ENCODE data around the gene THSD4.

Gene THSD4

GRCh38 chr15:71380345-71380744 is 265.1 kb downstream of the THSD4 start:
- H3K27me3 Mint-ChIP-seq, result peaks cover 21 to 25% of the 10 kb centered on the region in 2 donors
- H3K27ac Mint-ChIP-seq, result no peak overlapping the region
- H3K4me1 Mint-ChIP-seq, result no peaks in the 10 kb centered on the region
- no peaks in the 10 kb centered on the region for H3K9me3 Mint-ChIP-seq
- H3K4me3 Mint-ChIP-seq, result no peak overlapping the region
- DNase-seq (no peak), ATAC-seq (replicated peaks) (no peak)
- no peaks in the 10 kb centered on the region for H3K36me3 Mint-ChIP-seq

- no peak for DNase-seq
- ATAC-seq (replicated peaks), result no peak
- Mint-ChIP-seq H3K27me3 (peaks cover 18 to 40% of the 10 kb centered on the region in 2 donors), H3K27ac (no peak overlapping the region), H3K4me3 (no peak overlapping the region), H3K36me3 (peaks cover 0 to 3% of the 10 kb centered on the region in 2 donors), H3K9me3 (peaks cover 6 to 8% of the 10 kb centered on the region in 2 donors), H3K4me1 (no peaks in the 10 kb centered on the region)
These were observed 269.2 kb downstream of the THSD4 start for GRCh38 chr15:71384501-71384900.

GRCh38 chr15:71385026-71385425 is 269.8 kb downstream of the THSD4 start:
- peaks cover 0 to 3% of the 10 kb centered on the region in 2 donors for H3K36me3 Mint-ChIP-seq
- H3K27me3 Mint-ChIP-seq, result peaks cover 18 to 40% of the 10 kb centered on the region in 2 donors
- DNase-seq (no peak), ATAC-seq (replicated peaks) (no peak)
- no peaks in the 10 kb centered on the region for H3K4me1 Mint-ChIP-seq
- H3K27ac Mint-ChIP-seq, result no peak overlapping the region
- no peak overlapping the region for H3K4me3 Mint-ChIP-seq
- H3K9me3 Mint-ChIP-seq, result peaks cover 6 to 8% of the 10 kb centered on the region in 2 donors

GRCh38 chr15:71385457-71385856 is 270.2 kb downstream of the THSD4 start:
- no peak for DNase-seq
- no peak for ATAC-seq (replicated peaks)
- H3K4me1 Mint-ChIP-seq, result no peaks in the 10 kb centered on the region
- no peak overlapping the region for H3K27ac Mint-ChIP-seq
- no peak overlapping the region for H3K4me3 Mint-ChIP-seq
- H3K9me3 Mint-ChIP-seq, result peaks cover 6 to 8% of the 10 kb centered on the region in 2 donors
- peaks cover 18 to 40% of the 10 kb centered on the region in 2 donors for H3K27me3 Mint-ChIP-seq
- H3K36me3 Mint-ChIP-seq, result peaks cover 0 to 3% of the 10 kb centered on the region in 2 donors

GRCh38 chr15:71386005-71386404 is 270.7 kb downstream of the THSD4 start:
- DNase-seq (no peak), ATAC-seq (replicated peaks) (no peak)
- peaks cover 6 to 8% of the 10 kb centered on the region in 2 donors for H3K9me3 Mint-ChIP-seq
- H3K27me3 Mint-ChIP-seq, result peaks cover 18 to 40% of the 10 kb centered on the region in 2 donors
- peaks cover 0 to 3% of the 10 kb centered on the region in 2 donors for H3K36me3 Mint-ChIP-seq
- H3K27ac Mint-ChIP-seq, result no peak overlapping the region
- no peaks in the 10 kb centered on the region for H3K4me1 Mint-ChIP-seq
- no peak overlapping the region for H3K4me3 Mint-ChIP-seq

- H3K36me3 Mint-ChIP-seq, result peaks cover 0 to 3% of the 10 kb centered on the region in 2 donors
- H3K4me3 Mint-ChIP-seq, result no peak overlapping the region
- no peak for ATAC-seq (replicated peaks)
- no peaks in the 10 kb centered on the region for H3K4me1 Mint-ChIP-seq
- peaks cover 9% of the 10 kb centered on the region in 2 donors for H3K9me3 Mint-ChIP-seq
- peaks cover 22 to 46% of the 10 kb centered on the region in 2 donors for H3K27me3 Mint-ChIP-seq
- no peak overlapping the region for H3K27ac Mint-ChIP-seq
- DNase-seq, result no peak
These were observed 271.4 kb downstream of the THSD4 start for GRCh38 chr15:71386448-71387236.

- ATAC-seq (replicated peaks) (no peak), DNase-seq (no peak)
- peaks cover 9% of the 10 kb centered on the region in 2 donors for H3K9me3 Mint-ChIP-seq
- no peak overlapping the region for H3K27ac Mint-ChIP-seq
- no peaks in the 10 kb centered on the region for H3K4me1 Mint-ChIP-seq
- H3K36me3 Mint-ChIP-seq, result peaks cover 0 to 3% of the 10 kb centered on the region in 2 donors
- no peak overlapping the region for H3K4me3 Mint-ChIP-seq
- H3K27me3 Mint-ChIP-seq, result peaks cover 26 to 51% of the 10 kb centered on the region in 2 donors
These were observed 272.5 kb downstream of the THSD4 start for GRCh38 chr15:71387810-71388209.

- peaks cover 0 to 3% of the 10 kb centered on the region in 2 donors for H3K36me3 Mint-ChIP-seq
- H3K27ac Mint-ChIP-seq, result no peak overlapping the region
- peaks cover 38 to 52% of the 10 kb centered on the region in 2 donors for H3K27me3 Mint-ChIP-seq
- H3K4me1 Mint-ChIP-seq, result no peaks in the 10 kb centered on the region
- peaks cover 9% of the 10 kb centered on the region in 2 donors for H3K9me3 Mint-ChIP-seq
- no peak overlapping the region for H3K4me3 Mint-ChIP-seq
- ATAC-seq (replicated peaks), result no peak
- DNase-seq, result no peak
These were observed 274.8 kb downstream of the THSD4 start for GRCh38 chr15:71390096-71390495.

GRCh38 chr15:71391421-71392088 is 276.3 kb downstream of the THSD4 start:
- no peak overlapping the region for H3K4me3 Mint-ChIP-seq
- H3K36me3 Mint-ChIP-seq, result peaks cover 0 to 3% of the 10 kb centered on the region in 2 donors
- H3K4me1 Mint-ChIP-seq, result no peaks in the 10 kb centered on the region
- H3K9me3 Mint-ChIP-seq, result peaks cover 9% of the 10 kb centered on the region in 2 donors
- H3K27me3 Mint-ChIP-seq, result peaks cover 34 to 40% of the 10 kb centered on the region in 2 donors
- no peak for DNase-seq
- no peak for ATAC-seq (replicated peaks)
- no peak overlapping the region for H3K27ac Mint-ChIP-seq

- Mint-ChIP-seq H3K9me3 (peaks cover 9% of the 10 kb centered on the region in 2 donors), H3K27ac (no peak overlapping the region), H3K36me3 (peaks cover 0 to 3% of the 10 kb centered on the region in 2 donors), H3K4me3 (no peak overlapping the region), H3K27me3 (peaks cover 35 to 37% of the 10 kb centered on the region in 2 donors), H3K4me1 (no peaks in the 10 kb centered on the region)
- ATAC-seq (replicated peaks) (no peak), DNase-seq (no peak)
These were observed 277.6 kb downstream of the THSD4 start for GRCh38 chr15:71392861-71393283.

- Mint-ChIP-seq H3K9me3 (peaks cover 7 to 9% of the 10 kb centered on the region in 2 donors), H3K4me1 (no peaks in the 10 kb centered on the region), H3K27ac (no peak overlapping the region), H3K36me3 (peaks cover 0 to 3% of the 10 kb centered on the region in 2 donors), H3K27me3 (peaks cover 32 to 36% of the 10 kb centered on the region in 2 donors), H3K4me3 (no peak overlapping the region)
- no peak for DNase-seq
- no peak for ATAC-seq (replicated peaks)
These were observed 278.1 kb downstream of the THSD4 start for GRCh38 chr15:71393383-71393782.

GRCh38 chr15:71396536-71397125 is 281.4 kb downstream of the THSD4 start:
- Mint-ChIP-seq H3K4me1 (no peaks in the 10 kb centered on the region), H3K36me3 (no peaks in the 10 kb centered on the region), H3K27ac (no peak overlapping the region), H3K4me3 (no peak overlapping the region), H3K9me3 (peaks cover 0 to under 1% of the 10 kb centered on the region in 2 donors), H3K27me3 (peaks cover 16 to 27% of the 10 kb centered on the region in 2 donors)
- DNase-seq (no peak), ATAC-seq (replicated peaks) (no peak)

GRCh38 chr15:71397377-71397776 is 282.1 kb downstream of the THSD4 start:
- Mint-ChIP-seq H3K4me1 (no peaks in the 10 kb centered on the region), H3K9me3 (no peaks in the 10 kb centered on the region), H3K4me3 (no peak overlapping the region), H3K27ac (no peak overlapping the region), H3K36me3 (no peaks in the 10 kb centered on the region), H3K27me3 (peaks cover 14 to 26% of the 10 kb centered on the region in 2 donors)
- ATAC-seq (replicated peaks), result no peak
- DNase-seq, result no peak

GRCh38 chr15:71400294-71400693 is 285.0 kb downstream of the THSD4 start:
- Mint-ChIP-seq H3K27ac (no peak overlapping the region), H3K27me3 (peaks cover 6 to 7% of the 10 kb centered on the region in 2 donors), H3K9me3 (no peaks in the 10 kb centered on the region), H3K4me3 (no peak overlapping the region), H3K36me3 (no peaks in the 10 kb centered on the region), H3K4me1 (no peaks in the 10 kb centered on the region)
- DNase-seq, result no peak
- no peak for ATAC-seq (replicated peaks)
